ENCODE data around the gene GUCD1.

The GUCD1 gene

GRCh38 chr22:24565077-24565476 is 10.1 kb upstream of the GUCD1 start:
- H3K9me2 ChIP-seq (ENCODE audit: low read depth, low read length): no peaks in the 10 kb centered on the region
- no peak overlapping the region for H2AFZ ChIP-seq (ENCODE audit: low read length)
- no peaks in the 10 kb centered on the region for H3K27me3 ChIP-seq (ENCODE audit: insufficient read depth, low read length)
- H3K9me3 ChIP-seq (ENCODE audit: low read length): no peaks in the 10 kb centered on the region
- no peaks in the 10 kb centered on the region for H3K4me1 ChIP-seq (ENCODE audit: insufficient read depth, low read length, severe bottlenecking)
- H3K27ac ChIP-seq (ENCODE audit: low read depth, low read length, poor library complexity, severe bottlenecking): no peak overlapping the region
- no peaks in the 10 kb centered on the region; the same call in 1 of the 2 replicates for H4K20me1 ChIP-seq (ENCODE audit: insufficient read depth, low read length)
- H3K4me2 ChIP-seq (ENCODE audit: low read length): no peak overlapping the region
- peaks cover 82% of the 10 kb centered on the region for H3K36me3 ChIP-seq (ENCODE audit: insufficient read depth, low read length)
- H3K4me3 ChIP-seq (ENCODE audit: low read depth, low read length, poor library complexity, severe bottlenecking): no peak overlapping the region
- no peak overlapping the region for H3K9ac ChIP-seq (ENCODE audit: low read length)
- TF ChIP-seq EZH2 (IDR thresholded peaks at IDR 0.05; ENCODE audit: borderline replicate concordance, low read length) (no peak), CTCF (IDR thresholded peaks at IDR 0.05; ENCODE audit: low read length) (no peak)
- H3K79me2 ChIP-seq (ENCODE audit: insufficient read depth, low read length): peaks cover 51% of the 10 kb centered on the region
- H3F3A ChIP-seq (ENCODE audit: insufficient read depth, low read length): no peaks in the 10 kb centered on the region

- Histone ChIP-seq H3K9me2 (ENCODE audit: low read depth, low read length) (no peaks in the 10 kb centered on the region), H2AFZ (ENCODE audit: low read length) (no peak overlapping the region), H3F3A (ENCODE audit: insufficient read depth, low read length) (no peaks in the 10 kb centered on the region), H3K27ac (ENCODE audit: low read depth, low read length, poor library complexity, severe bottlenecking) (no peak overlapping the region), H3K9me3 (ENCODE audit: low read length) (no peaks in the 10 kb centered on the region), H3K36me3 (ENCODE audit: insufficient read depth, low read length) (peaks cover 79% of the 10 kb centered on the region), H3K4me3 (ENCODE audit: low read depth, low read length, poor library complexity, severe bottlenecking) (no peak overlapping the region), H4K20me1 (ENCODE audit: insufficient read depth, low read length) (no peaks in the 10 kb centered on the region; the same call in 1 of the 2 replicates), H3K4me2 (ENCODE audit: low read length) (no peak overlapping the region), H3K9ac (ENCODE audit: low read length) (no peak overlapping the region), H3K4me1 (ENCODE audit: insufficient read depth, low read length, severe bottlenecking) (peaks cover 2% of the 10 kb centered on the region), H3K27me3 (ENCODE audit: insufficient read depth, low read length) (no peaks in the 10 kb centered on the region), H3K79me2 (ENCODE audit: insufficient read depth, low read length) (peaks cover 55% of the 10 kb centered on the region)
- TF ChIP-seq EZH2 (IDR thresholded peaks at IDR 0.05; ENCODE audit: borderline replicate concordance, low read length) (no peak), CTCF (IDR thresholded peaks at IDR 0.05; ENCODE audit: low read length) (no peak)
These were observed 9.6 kb upstream of the GUCD1 start for GRCh38 chr22:24564376-24565058.

GRCh38 chr22:24563246-24563645 is 8.3 kb upstream of the GUCD1 start:
- TF ChIP-seq EZH2 (IDR thresholded peaks at IDR 0.05; ENCODE audit: borderline replicate concordance, low read length) (no peak), CTCF (IDR thresholded peaks at IDR 0.05; ENCODE audit: low read length) (no peak)
- Histone ChIP-seq H3K4me2 (ENCODE audit: low read length) (no peak overlapping the region), H3K9me2 (ENCODE audit: low read depth, low read length) (no peaks in the 10 kb centered on the region), H3K4me3 (ENCODE audit: low read depth, low read length, poor library complexity, severe bottlenecking) (no peak overlapping the region), H3F3A (ENCODE audit: insufficient read depth, low read length) (no peaks in the 10 kb centered on the region), H3K27ac (ENCODE audit: low read depth, low read length, poor library complexity, severe bottlenecking) (no peak overlapping the region), H3K36me3 (ENCODE audit: insufficient read depth, low read length) (peaks cover 83% of the 10 kb centered on the region), H3K9me3 (ENCODE audit: low read length) (no peaks in the 10 kb centered on the region), H3K9ac (ENCODE audit: low read length) (no peak overlapping the region), H3K4me1 (ENCODE audit: insufficient read depth, low read length, severe bottlenecking) (peaks cover 15% of the 10 kb centered on the region), H3K79me2 (ENCODE audit: insufficient read depth, low read length) (peaks cover 68% of the 10 kb centered on the region), H2AFZ (ENCODE audit: low read length) (no peak overlapping the region), H3K27me3 (ENCODE audit: insufficient read depth, low read length) (no peaks in the 10 kb centered on the region), H4K20me1 (ENCODE audit: insufficient read depth, low read length) (no peaks in the 10 kb centered on the region; the same call in 1 of the 2 replicates)

All from OCI-LY1 (cell line).